GM19099 (cell line): ENCODE data around the gene NOX5.

Source experiments
- POLR2A ChIP-seq: IDR thresholded peaks from 3 replicates; pipeline ENCODE4 v1.6.1; 2011; ENCODE audit warnings: low read depth; ENCODE audit not compliant: insufficient read length; ENCODE audit errors: extremely low read depth

NOX5 gene

DNA sequence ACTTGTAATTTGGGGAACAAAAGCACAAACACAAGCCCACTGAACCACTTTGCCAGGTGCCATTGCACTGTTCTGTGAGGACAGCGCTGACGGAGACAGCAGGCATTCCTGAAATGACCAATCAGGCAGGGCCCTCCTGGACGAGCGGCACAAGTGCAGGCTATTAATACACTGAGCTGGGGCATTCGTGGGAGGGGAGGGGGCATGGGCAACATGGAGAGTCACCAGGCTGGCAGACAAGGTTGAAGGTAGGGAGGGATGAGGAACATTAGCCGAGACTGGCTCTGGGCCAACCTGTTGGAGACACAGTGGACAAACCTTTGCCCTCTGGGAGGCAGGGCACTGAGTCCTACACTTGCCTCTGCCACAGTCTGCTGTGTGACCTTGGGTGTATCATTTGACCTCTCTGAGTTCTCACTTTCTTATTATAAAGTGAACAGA lies 45.6 kb downstream of the NOX5 start:
- TF ChIP-seq POLR2A = no peak

DNA sequence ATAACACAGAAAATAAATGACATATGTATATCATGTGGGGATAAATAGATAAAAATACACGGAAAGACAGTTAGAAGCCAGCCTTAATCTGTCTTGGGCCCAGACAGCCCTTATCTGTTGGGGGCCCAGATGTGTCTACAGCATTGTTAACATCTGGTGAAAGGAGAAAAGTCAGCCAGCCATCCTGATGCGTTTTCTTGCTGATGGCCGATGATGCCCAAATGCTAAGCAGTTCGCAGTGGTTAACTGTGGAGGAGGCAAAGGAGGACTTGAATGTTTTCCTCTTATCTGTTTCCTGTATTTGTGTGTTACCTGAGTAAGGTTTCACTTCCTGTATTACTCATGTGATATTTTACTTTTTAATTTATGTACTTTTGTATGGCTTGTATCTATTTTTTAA lies 46.2 kb downstream of the NOX5 start:
- TF ChIP-seq POLR2A = no peak

GRCh38 chr15:69061414-69061842 lies 46.9 kb downstream of the NOX5 start:
- TF ChIP-seq POLR2A = no peak

DNA sequence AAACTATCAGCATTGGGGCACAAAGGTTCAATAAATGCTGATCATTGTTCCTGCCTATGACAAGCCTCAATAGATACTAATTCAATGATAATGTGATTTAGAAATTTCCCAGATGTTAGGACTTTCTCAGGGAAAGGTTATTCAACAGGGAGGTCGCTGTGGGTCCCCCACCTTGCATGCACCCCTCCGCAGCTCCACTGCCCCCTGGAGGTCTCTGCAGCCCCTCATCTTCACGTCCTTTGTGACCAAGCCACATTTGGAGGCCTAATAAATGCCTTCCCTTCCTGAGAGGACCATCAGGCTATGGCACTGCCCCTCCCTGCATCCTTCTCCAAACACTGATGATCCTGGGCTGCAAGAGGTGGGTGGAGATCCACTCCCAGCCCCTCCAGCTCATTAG lies 50.2 kb downstream of the NOX5 start:
- no peak for TF ChIP-seq POLR2A

DNA sequence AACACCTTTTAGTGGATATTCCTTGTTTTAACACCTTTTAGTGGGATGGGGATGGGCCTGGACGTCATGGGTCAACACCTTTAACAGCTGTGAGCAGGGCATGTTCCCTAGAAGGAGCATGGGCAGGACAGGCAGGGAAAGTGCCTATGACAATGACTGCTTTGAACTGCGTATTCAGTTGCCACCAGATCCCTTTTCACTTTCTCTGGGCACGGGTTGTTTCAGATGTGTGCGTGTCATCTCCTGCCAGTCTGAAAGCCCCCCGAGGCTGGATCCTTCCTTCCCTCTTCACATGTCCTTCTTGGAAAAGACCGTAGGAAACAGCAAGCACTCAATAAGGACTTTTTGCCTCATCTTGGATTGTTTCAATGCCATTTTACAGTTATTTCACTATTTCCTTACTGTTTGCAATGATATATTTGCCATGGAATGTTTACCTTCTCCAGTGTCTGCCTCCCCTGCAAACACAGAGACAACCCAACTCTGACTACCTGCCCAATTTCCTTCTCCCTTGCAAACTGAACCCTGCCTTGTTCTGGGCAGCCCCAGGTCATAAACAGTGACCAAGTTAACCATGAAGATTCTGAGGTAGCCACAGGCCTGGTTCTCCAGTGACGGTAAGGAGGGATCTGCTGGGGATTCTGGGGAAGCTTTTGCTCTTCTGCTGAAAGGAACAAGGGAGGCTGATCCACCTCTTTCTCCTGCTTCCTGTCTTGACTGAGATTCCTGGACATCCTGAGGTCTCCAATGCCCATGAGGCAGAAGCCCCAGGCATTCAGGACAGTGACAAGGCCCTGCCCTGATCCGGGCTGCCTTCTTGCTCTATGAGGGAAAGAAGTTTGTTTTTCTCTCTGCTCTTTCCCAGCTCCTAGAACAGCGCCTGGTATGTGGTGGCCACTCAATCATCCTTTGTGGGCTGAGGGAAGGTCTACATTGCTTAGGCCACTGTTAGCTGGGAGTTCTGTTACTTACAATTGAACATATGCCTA lies 51.8 kb downstream of the NOX5 start:
- TF ChIP-seq POLR2A = no peak

DNA sequence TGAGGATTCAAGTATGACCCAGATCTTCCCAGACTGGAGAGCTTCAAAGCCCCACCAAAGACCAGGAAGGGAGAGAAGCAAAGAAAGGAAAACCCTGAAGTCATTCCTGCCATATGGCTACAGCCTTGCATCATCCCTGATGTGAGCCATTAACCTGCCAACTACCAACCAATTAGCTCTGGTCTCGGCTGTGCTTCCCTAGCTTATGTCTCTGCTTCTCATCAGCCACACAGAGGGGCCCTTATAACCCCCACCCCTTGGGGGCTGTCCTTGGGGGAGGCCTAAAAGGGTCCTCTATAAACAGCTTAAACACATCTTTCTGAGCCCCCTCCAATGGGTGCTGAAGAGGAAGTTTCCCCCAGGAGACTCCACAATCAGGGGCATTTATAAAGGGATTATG lies 52.8 kb downstream of the NOX5 start:
- no peak for TF ChIP-seq POLR2A

- no peak for TF ChIP-seq POLR2A
These were observed 53.7 kb downstream of the NOX5 start for GRCh38 chr15:69068157-69068556.

DNA sequence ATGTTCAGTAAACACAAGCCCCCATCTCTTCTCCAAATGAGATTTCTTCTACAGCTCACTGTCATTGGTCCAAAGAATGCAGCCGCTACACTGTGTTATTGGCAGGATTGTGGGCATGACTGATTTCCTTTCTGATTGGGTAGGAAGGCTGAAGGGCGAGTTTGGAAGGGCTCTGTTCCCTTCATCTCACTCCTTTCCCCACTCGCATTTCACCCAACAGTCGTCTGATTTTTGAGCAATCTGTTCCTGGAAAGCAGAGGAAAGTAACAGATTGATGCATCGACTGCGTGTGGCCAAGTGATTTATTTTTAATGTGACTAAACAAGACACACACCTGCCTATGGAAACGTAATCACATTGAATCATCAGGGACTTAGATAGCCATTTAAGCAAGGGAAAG lies 55.5 kb downstream of the NOX5 start:
- TF ChIP-seq POLR2A = no peak

GRCh38 chr15:69070396-69070795 lies 55.9 kb downstream of the NOX5 start:
- no peak for TF ChIP-seq POLR2A

DNA sequence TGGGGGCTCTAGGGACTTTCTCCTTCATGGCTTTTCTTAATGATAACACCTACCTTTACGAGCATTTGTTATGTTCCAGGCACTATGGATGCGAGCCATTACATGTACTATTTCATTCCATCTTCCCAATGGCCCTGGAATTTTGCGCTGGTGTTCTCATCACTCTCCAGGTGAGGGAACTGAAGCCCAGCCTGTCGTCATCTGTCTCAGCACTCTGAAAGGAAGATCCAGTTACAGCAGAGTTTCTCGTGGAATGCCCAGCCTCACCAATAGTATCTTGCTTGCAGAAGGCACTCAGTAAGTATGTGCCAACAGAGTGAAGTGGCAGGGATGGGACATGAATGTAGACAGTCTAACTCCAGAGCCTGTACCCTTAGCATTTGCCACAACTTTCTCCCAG lies 56.8 kb downstream of the NOX5 start:
- TF ChIP-seq POLR2A = no peak

DNA sequence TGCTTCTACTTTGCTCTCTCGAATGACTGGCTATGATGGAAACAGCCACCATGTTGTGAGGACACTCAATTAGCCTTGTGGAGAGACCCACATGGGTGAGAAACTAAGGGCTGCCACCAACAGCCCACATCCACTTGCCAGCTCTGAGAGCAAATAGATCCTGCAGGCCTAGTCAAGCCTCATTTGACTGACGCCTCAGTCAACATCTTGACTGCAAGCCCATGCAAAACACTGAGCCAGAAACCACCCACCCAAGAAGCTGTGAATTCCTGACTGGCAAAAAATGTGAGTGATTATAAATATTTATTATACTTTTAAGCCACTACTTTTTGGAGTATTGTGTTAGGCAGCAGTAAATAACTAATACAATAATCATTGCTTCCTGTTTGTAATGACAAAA lies 58.4 kb downstream of the NOX5 start:
- no peak for TF ChIP-seq POLR2A

- TF ChIP-seq POLR2A = no peak
These were observed 59.7 kb downstream of the NOX5 start for GRCh38 chr15:69074001-69074842.

DNA sequence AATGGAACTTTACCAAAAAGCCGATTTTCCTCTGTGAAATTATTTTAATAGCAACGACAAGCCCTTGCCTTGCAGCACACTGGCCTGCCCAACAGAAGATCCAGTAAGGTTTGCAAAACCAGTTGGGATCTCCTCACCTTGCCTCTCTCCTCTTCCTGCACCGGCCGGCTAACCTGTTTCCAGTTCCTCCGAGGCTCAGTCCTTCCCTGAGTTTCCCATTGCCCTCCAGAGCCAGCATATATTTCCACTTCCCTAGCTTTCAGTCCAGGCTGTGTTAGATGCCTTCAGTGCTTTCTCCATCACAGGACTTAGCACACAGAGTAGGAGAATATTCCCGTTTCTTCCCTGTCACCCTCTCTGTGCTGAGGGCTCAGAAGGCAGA lies 60.3 kb downstream of the NOX5 start:
- TF ChIP-seq POLR2A = no peak

DNA sequence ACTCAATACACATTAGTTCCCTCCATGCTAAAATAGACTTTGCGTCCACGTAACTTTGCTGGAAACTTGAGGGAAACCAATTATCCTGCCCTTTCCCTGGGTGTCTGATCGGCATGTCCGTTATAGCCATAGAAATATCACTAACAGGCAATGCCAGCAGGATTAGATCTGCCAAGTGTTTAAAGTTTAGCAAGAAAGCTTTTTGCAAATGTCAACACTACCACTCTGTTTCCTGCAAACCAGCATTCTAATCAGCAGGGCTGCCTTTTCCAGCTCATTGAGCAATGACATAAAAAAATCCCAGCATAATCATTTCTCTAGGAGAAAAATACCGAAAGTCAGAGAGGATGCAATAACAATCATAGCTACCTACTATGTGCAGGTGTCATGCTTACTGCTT lies 60.9 kb downstream of the NOX5 start:
- no peak for TF ChIP-seq POLR2A

- TF ChIP-seq POLR2A = no peak
These were observed 62.3 kb downstream of the NOX5 start for GRCh38 chr15:69076756-69077155.

GRCh38 chr15:69078638-69079037 lies 64.1 kb downstream of the NOX5 start:
- TF ChIP-seq POLR2A = no peak
